DND-41 (cell line): ENCODE data around the gene OR2T33.
"Not testable (repeated sequence)": the region's sequence is repeated elsewhere in the genome, so short reads cannot be mapped to it uniquely, and the experiment has no call there.

Experiments
- ATAC-seq: fragments of 200-7000 bp; cut with Tn5 transposase; 3 replicates; pipeline ENCODE4 v1.9.1; 2021; ENCODE audit warnings: low read depth; ENCODE audit not compliant: insufficient read depth
- DNase-seq: peaks from one replicate; pipeline ENCODE4 v3.0.0-alpha.2; 2020
- H2AFZ ChIP-seq: 2 replicates; pipeline ENCODE4 v1.6.0; 2012; ENCODE audit warnings: low read depth, low read length
- H3K27ac ChIP-seq: 2 replicates; pipeline ENCODE4 v1.5.1; 2012; ENCODE audit warnings: low read length, inconsistent platforms
- H3K27me3 ChIP-seq: fragments of 200-600 bp; sonication (generic); 2 replicates; pipeline ENCODE4 v1.6.0; 2012; ENCODE audit warnings: low read length, mild to moderate bottlenecking, inconsistent platforms; ENCODE audit not compliant: insufficient read depth, poor library complexity
- H3K36me3 ChIP-seq: 2 replicates; pipeline ENCODE4 v1.5.1; 2012; ENCODE audit warnings: low read length, inconsistent platforms; ENCODE audit not compliant: insufficient read depth
- H3K4me1 ChIP-seq: 2 replicates; pipeline ENCODE4 v1.5.1; 2012; ENCODE audit warnings: mild to moderate bottlenecking, low read length; ENCODE audit not compliant: insufficient read depth
- H3K4me2 ChIP-seq: 2 replicates; pipeline ENCODE4 v1.6.0; 2012; ENCODE audit warnings: mild to moderate bottlenecking, moderate library complexity, low read length, inconsistent platforms; ENCODE audit not compliant: insufficient read depth
- H3K4me3 ChIP-seq, 2 experiments: fragments of 200-600 bp in 1 of 2; shearing (Covaris generic) in 1 of 2; 2 replicates each; pipeline ENCODE4 v1.5.1; 2012 to 2016; ENCODE audit warnings: inconsistent platforms in 2 of 2, low read length in 2 of 2, mild to moderate bottlenecking in 2 of 2, low read depth in 1 of 2, moderate library complexity in 1 of 2
- H3K79me2 ChIP-seq: 2 replicates; pipeline ENCODE4 v1.6.0; 2012; ENCODE audit warnings: low read length, inconsistent platforms; ENCODE audit not compliant: insufficient read depth
- H3K9ac ChIP-seq: 2 replicates; pipeline ENCODE4 v1.6.0; 2012; ENCODE audit warnings: low read depth, mild to moderate bottlenecking, inconsistent platforms, low read length, moderate library complexity
- H3K9me3 ChIP-seq: 2 replicates; pipeline ENCODE4 v1.5.1; 2012; ENCODE audit warnings: low read length, moderate library complexity, mild to moderate bottlenecking, inconsistent platforms; ENCODE audit not compliant: insufficient read depth, severe bottlenecking
- H4K20me1 ChIP-seq: 2 replicates; pipeline ENCODE4 v1.6.0; 2012; ENCODE audit warnings: low read length; ENCODE audit not compliant: insufficient read depth
- CTCF ChIP-seq: IDR thresholded peaks from 2 replicates; pipeline ENCODE4 v1.5.1; 2012; ENCODE audit warnings: borderline replicate concordance, low read length, moderate library complexity, mild to moderate bottlenecking; ENCODE audit not compliant: poor library complexity, severe bottlenecking; ENCODE audit errors: extremely low read depth
- EZH2 ChIP-seq: IDR thresholded peaks from 3 replicates; pipeline ENCODE4 v1.6.1; 2012; ENCODE audit warnings: borderline replicate concordance, low read depth, mild to moderate bottlenecking, moderate library complexity, low read length, inconsistent platforms; ENCODE audit not compliant: severe bottlenecking

The OR2T33 gene

GRCh38 chr1:248268178-248268577, 9.6 kb downstream of the OR2T33 start:
- no peaks in the 10 kb centered on the region for H4K20me1 ChIP-seq
- H3K4me2 ChIP-seq, result no peak overlapping the region
- H3K4me1 ChIP-seq, result no peaks in the 10 kb centered on the region
- DNase-seq (no peak), ATAC-seq (no peak)
- H3K9me3 ChIP-seq, result no peaks in the 10 kb centered on the region
- no peaks in the 10 kb centered on the region for H3K27me3 ChIP-seq
- H2AFZ ChIP-seq, result no peak overlapping the region
- no peak overlapping the region for H3K4me3 ChIP-seq
- H3K27ac ChIP-seq, result no peak overlapping the region
- no peak overlapping the region for H3K9ac ChIP-seq
- H3K36me3 ChIP-seq, result no peaks in the 10 kb centered on the region
- TF ChIP-seq EZH2 (no peak), CTCF (no peak)
- no peaks in the 10 kb centered on the region for H3K79me2 ChIP-seq

- H3K27ac ChIP-seq, H3K79me2 ChIP-seq, H2AFZ ChIP-seq, H3K4me3 ChIP-seq, H3K36me3 ChIP-seq, H3K4me2 ChIP-seq, H3K9ac ChIP-seq, ATAC-seq, H4K20me1 ChIP-seq, H3K27me3 ChIP-seq, DNase-seq, H3K9me3 ChIP-seq, H3K4me1 ChIP-seq: not testable (repeated sequence)
These were observed 18.5 kb downstream of the OR2T33 start for GRCh38 chr1:248259309-248259708.

DNA sequence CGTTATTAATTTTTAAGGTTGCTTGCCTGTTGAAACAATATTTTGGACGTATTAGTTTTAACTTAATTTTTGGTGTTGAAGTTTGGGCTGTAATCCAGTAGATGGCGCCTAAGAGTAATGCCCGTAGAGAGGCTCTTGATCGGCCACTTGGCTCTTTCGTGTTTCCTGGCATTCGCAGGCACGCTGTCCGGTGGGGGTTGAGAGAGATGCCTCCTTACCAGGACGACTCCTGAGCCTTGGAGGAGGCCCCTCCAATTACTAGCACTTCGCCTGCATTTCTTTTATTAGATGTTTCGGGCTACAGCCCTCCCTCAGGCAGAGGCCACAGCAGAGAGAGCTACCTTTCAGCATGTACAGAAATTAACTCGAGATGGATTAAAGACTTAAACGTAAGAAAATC, 34.6 kb downstream of the OR2T33 start:
- Histone ChIP-seq H3K27me3 (no peaks in the 10 kb centered on the region), H3K9ac (no peak overlapping the region), H2AFZ (no peak overlapping the region), H3K4me3 (no peak overlapping the region), H3K79me2 (no peaks in the 10 kb centered on the region), H3K4me1 (no peaks in the 10 kb centered on the region), H3K36me3 (no peaks in the 10 kb centered on the region), H3K9me3 (no peaks in the 10 kb centered on the region), H3K27ac (no peak overlapping the region), H3K4me2 (no peak overlapping the region), H4K20me1 (no peaks in the 10 kb centered on the region)
- ATAC-seq (peak; percentile 69), DNase-seq (peak; percentile 32)
- TF ChIP-seq CTCF (peak; percentile 80), EZH2 (no peak)

DNA sequence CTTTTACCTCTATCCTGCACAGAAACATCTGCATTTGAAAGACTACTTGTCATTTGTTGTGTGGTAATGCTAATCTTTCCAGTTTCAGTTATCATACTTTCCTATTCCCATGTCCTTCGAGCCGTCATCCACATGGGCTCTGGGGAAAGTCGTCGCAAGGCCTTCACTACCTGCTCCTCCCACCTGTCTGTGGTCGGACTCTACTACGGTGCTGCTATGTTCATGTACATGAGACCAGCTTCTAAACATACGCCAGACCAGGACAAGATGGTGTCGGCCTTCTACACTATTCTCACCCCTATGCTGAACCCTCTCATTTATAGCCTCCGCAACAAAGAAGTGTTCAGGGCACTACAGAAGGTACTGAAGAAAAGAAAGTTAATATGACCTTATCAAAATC, 38.3 kb downstream of the OR2T33 start:
- no peaks in the 10 kb centered on the region for H3K27me3 ChIP-seq
- TF ChIP-seq CTCF (no peak), EZH2 (no peak)
- H2AFZ ChIP-seq, result no peak overlapping the region
- H3K36me3 ChIP-seq, result no peaks in the 10 kb centered on the region
- no peaks in the 10 kb centered on the region for H3K4me1 ChIP-seq
- no peak for ATAC-seq
- no peak for DNase-seq
- H4K20me1 ChIP-seq, result no peaks in the 10 kb centered on the region
- no peak overlapping the region for H3K27ac ChIP-seq
- H3K4me3 ChIP-seq, result no peak overlapping the region
- H3K4me2 ChIP-seq, result no peak overlapping the region
- no peaks in the 10 kb centered on the region for H3K9me3 ChIP-seq
- H3K9ac ChIP-seq, result no peak overlapping the region
- H3K79me2 ChIP-seq, result no peaks in the 10 kb centered on the region
